Measurements from ENCODE around the gene FOCAD. TPM values are rescaled to one million over a fixed set of nuclear protein-coding genes. Genes with fewer than 3 reads are reported as not detected.

The FOCAD gene
- total RNA-seq, 1 experiment from 2014 or later, result 40.7 TPM

DNA sequence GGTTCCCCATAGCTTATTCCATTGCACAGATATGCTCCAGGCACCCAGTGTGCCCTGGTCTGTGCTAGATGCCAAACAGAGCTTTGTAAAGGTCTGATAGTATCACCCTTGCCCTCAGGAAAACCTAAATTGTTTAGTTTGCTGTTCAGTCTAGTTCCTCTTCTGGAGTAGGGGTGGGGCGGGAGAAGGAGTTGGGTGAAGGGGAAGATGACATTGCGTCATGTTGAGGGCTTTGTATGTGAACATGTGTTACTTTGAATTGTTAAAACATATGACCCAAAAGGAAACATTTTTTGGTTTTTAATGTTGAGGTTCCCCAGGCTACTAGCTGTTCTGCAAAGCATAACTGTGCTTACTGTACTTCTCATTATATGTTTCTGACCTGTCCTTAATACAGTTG, 306.8 kb downstream of the FOCAD start:
- Histone ChIP-seq H3K4me1 (ENCODE audit: control insufficient read depth in 1 of 2, insufficient read depth in 2 of 2, low read length in 2 of 2) (no peaks in the 10 kb centered on the region), H3K27ac (ENCODE audit: low read depth, low read length) (no peak overlapping the region), H4K20me1 (ENCODE audit: insufficient read depth) (no peaks in the 10 kb centered on the region), H3K27me3 (ENCODE audit: insufficient read depth, low read length) (no peaks in the 10 kb centered on the region), H3K9me3 (ENCODE audit: control insufficient read depth in 1 of 2, insufficient read depth in 1 of 2, low read depth in 1 of 2, low read length in 2 of 2) (no peaks in the 10 kb centered on the region), H3K4me2 (ENCODE audit: low read length) (no peak overlapping the region), H3K9me2 (ENCODE audit: insufficient read depth) (no peaks in the 10 kb centered on the region), H2AFZ (ENCODE audit: low read depth, low read length, poor library complexity, severe bottlenecking) (no peak overlapping the region), H3K9ac (ENCODE audit: low read length) (no peak overlapping the region), H3K4me3 (replicated peaks in 1 of 2; ENCODE audit: low read depth in 1 of 2, low read length in 2 of 2) (no peak overlapping the region), H3K79me2 (ENCODE audit: insufficient read depth, low read length) (no peaks in the 10 kb centered on the region), H3K36me3 (ENCODE audit: control insufficient read depth in 1 of 2, insufficient read depth in 2 of 2, low read length in 2 of 2) (no peaks in the 10 kb centered on the region)
- no TSS peak for BruUV-seq (replicated peaks)
- DNase-seq (ENCODE audit: low read depth, low spot score), result no peak
- no peak for TF ChIP-seq SRF (IDR thresholded peaks at IDR 0.05; ENCODE audit: low read depth)
- TF ChIP-seq POLR2A (IDR thresholded peaks at IDR 0.05; ENCODE audit: borderline replicate concordance, extremely low read depth, insufficient read depth, insufficient read length), result no peak
- TF ChIP-seq, protein P1, sequence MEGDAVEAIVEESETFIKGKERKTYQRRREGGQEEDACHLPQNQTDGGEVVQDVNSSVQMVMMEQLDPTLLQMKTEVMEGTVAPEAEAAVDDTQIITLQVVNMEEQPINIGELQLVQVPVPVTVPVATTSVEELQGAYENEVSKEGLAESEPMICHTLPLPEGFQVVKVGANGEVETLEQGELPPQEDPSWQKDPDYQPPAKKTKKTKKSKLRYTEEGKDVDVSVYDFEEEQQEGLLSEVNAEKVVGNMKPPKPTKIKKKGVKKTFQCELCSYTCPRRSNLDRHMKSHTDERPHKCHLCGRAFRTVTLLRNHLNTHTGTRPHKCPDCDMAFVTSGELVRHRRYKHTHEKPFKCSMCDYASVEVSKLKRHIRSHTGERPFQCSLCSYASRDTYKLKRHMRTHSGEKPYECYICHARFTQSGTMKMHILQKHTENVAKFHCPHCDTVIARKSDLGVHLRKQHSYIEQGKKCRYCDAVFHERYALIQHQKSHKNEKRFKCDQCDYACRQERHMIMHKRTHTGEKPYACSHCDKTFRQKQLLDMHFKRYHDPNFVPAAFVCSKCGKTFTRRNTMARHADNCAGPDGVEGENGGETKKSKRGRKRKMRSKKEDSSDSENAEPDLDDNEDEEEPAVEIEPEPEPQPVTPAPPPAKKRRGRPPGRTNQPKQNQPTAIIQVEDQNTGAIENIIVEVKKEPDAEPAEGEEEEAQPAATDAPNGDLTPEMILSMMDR (IDR thresholded peaks at IDR 0.05 in 2 of 3, conservative IDR thresholded peaks at IDR 0.05 in 1 of 3; ENCODE audit: borderline replicate concordance in 1 of 3, insufficient read depth in 1 of 3, low read depth in 2 of 3, low read length in 2 of 3), result no peak
- TF ChIP-seq CBX3 (IDR thresholded peaks at IDR 0.05; ENCODE audit: low read depth), result no peak
- no peak for TF ChIP-seq YY1 (IDR thresholded peaks at IDR 0.05; ENCODE audit: extremely low read depth, insufficient replicate concordance, low read depth, low read length)
- no peak for TF ChIP-seq ZFX (IDR thresholded peaks at IDR 0.05)
- TF ChIP-seq SIN3A (IDR thresholded peaks at IDR 0.05; ENCODE audit: low read depth), result no peak
- TF ChIP-seq, protein P2, sequence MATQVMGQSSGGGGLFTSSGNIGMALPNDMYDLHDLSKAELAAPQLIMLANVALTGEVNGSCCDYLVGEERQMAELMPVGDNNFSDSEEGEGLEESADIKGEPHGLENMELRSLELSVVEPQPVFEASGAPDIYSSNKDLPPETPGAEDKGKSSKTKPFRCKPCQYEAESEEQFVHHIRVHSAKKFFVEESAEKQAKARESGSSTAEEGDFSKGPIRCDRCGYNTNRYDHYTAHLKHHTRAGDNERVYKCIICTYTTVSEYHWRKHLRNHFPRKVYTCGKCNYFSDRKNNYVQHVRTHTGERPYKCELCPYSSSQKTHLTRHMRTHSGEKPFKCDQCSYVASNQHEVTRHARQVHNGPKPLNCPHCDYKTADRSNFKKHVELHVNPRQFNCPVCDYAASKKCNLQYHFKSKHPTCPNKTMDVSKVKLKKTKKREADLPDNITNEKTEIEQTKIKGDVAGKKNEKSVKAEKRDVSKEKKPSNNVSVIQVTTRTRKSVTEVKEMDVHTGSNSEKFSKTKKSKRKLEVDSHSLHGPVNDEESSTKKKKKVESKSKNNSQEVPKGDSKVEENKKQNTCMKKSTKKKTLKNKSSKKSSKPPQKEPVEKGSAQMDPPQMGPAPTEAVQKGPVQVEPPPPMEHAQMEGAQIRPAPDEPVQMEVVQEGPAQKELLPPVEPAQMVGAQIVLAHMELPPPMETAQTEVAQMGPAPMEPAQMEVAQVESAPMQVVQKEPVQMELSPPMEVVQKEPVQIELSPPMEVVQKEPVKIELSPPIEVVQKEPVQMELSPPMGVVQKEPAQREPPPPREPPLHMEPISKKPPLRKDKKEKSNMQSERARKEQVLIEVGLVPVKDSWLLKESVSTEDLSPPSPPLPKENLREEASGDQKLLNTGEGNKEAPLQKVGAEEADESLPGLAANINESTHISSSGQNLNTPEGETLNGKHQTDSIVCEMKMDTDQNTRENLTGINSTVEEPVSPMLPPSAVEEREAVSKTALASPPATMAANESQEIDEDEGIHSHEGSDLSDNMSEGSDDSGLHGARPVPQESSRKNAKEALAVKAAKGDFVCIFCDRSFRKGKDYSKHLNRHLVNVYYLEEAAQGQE (IDR thresholded peaks at IDR 0.05; ENCODE audit: low read depth), result no peak
- TF ChIP-seq POLR2AphosphoS5 (IDR thresholded peaks at IDR 0.05; ENCODE audit: low read depth, low read length), result no peak
- ATAC-seq, result no peak
- POLR2A ChIA-PET, result no interaction called here
- intact Hi-C loops (cut with micrococcal nuclease), result no loop called here
- RAD21 ChIA-PET (ENCODE audit: low non-redundant PET in 1 of 2, low total read pairs in 2 of 2, uncharacterized antibody in 2 of 2, unreplicated experiment in 2 of 2), result no interaction called here
- CTCF ChIA-PET, result no interaction called here

All from HCT116 (cell line).